GM19455 (cell line): ENCODE measurements around the gene VGF.
A peak's percentile ranks its signal among the peaks of the same experiment; 100 is the strongest.

Source experiments
- ATAC-seq: cut with Tn5 transposase; IDR thresholded peaks from one replicate; pipeline ENCODE4 v1.9.1; 2021; ENCODE audit not compliant: unreplicated experiment

VGF gene

DNA sequence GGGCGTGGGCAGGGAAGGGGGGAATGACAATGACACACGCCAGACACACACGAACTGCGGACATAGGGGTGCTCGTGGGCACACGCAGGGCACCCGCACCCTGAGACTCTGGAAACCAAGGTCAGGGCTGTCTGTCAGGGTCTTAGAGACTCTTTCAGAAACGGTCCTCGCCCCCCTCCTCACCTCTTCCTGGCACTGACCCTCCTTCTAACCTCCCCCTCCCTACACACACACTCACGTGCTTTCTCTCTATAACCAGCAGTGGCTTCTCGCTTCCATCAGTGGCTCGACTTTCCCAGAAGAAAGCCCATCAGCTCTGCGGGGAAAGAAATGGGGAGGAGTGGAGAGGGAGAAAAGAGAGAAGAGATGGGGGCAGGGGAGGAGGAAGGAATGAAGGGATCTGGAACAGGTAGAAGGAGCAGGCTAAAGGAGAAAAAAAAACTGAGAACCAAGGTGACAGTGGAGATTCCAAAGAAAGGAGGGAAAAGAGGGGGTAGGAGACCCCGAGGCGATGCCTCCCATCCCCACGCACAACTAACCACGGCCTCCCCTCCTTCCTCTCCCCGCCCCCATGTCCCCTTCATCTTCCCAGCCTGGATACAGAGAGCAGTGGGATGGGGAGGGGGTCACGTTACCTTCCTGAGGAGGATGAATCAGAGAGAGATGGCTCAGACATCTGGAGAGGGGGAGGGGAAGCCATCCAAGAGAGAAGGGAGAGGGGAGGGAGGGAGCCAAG is 1.7 kb upstream of the VGF start:
- ATAC-seq, result no peak

GRCh38 chr7:101166648-101166908 is 1.2 kb upstream of the VGF start:
- ATAC-seq, result no peak

DNA sequence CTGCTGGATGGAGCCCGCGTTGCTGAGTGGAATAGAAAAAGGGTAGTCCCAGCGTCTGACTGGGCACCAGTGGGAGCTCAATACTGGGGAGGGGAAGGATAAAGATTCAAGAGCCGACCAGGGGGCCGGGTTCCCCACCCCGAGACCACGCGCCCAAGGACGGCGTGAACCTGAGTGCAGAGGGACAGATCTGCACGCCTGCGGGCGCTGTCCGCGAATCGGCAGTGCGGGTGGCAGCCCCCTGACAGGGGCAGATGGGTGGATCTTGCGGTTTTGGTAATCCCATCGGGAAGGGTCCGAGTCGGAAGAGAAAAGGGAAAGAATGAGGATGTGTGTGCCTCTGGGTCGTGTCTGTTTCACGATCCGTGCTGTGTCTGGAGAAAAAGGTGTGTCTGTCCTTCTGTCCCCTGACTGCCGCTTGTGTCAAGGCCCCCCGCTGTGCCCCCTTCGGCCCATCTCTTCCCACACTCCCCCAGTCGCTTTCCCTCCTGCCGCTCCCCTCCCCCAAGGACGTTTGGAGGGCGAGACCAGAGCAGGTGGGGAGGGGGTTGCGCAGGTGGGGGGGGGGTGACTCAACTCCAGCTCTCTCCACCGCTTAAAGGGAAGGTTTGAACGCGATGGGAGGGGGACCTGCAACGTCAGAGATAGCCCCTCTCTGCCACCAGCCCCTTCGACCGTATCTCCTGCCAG is 734 bp upstream of the VGF start:
- ATAC-seq, result no peak

DNA sequence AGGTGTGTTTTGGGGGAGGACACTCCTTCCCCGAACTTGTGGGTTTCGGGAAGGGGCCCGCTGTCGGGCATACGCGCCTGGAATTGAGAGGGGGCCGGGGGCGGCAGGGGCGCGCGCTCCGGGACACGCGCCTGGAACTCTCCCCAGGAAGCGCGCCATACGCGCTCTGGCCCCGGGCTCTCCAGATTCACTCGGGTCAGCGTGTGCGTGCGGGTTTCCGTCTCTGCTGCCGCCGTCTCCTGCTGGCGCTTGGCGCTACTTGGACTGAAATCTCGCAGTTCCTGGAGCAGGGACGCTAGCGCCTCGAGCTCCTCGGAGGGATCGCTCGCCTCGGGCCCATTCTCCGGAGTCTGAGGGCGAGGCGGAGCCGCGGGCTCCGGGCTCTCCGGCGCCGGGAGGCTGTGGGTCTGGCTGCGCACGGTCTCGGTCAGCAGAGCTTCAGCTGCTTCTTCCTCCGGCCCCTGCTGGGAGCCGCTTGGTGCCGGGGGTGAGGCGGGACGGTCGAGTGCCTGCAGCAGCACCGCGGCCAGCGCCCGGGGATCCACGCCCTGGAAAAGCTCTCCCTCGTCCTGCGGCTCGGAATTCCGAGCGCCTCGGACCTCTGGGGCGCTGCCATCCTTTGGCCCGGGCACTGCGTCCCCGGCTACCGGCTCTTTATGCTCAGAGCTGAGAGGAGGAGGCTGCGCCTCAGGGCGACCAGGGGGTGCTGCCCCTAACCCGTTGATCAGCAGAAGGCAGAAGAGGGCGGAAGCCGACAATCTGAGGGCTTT is 1.1 kb downstream of the VGF start:
- ATAC-seq, result no peak

GRCh38 chr7:101163279-101164070 is 1.9 kb downstream of the VGF start:
- no peak for ATAC-seq

GRCh38 chr7:101162551-101163278 is 2.7 kb downstream of the VGF start:
- no peak for ATAC-seq

- ATAC-seq, result no peak
Measured at GRCh38 chr7:101161692-101162471, 3.5 kb downstream of the VGF start.

DNA sequence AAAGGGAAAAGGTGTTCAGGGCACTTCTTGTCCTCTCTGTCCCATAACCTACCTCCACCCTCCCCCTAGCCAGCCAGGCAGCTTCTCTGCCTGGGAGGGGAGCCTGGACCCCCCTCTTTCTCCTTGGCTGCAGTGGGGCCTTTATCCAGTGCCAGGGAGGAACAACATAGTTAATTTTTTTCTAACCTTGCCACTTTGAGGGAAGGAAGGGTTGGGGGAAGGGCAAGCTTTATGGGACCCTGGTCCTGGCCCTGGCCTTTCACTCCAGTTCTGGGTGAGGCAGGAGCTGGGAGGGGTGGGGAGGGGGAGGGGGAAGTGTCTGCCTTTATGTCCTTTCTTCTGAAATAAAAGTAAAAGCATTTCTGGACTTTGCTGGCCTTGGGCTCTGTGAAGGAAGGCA is 4.5 kb downstream of the VGF start:
- ATAC-seq, result no peak

GRCh38 chr7:101159696-101160674 is 5.4 kb downstream of the VGF start:
- no peak for ATAC-seq

- ATAC-seq, result no peak
Measured at GRCh38 chr7:101156866-101157589, 8.3 kb downstream of the VGF start.

- ATAC-seq, result no peak
Measured at GRCh38 chr7:101156277-101156676, 9.1 kb downstream of the VGF start.

- ATAC-seq, result no peak
Measured at GRCh38 chr7:101155303-101155702, 10.1 kb downstream of the VGF start.

GRCh38 chr7:101154693-101155102 is 10.7 kb downstream of the VGF start:
- ATAC-seq, result peak; percentile 21

DNA sequence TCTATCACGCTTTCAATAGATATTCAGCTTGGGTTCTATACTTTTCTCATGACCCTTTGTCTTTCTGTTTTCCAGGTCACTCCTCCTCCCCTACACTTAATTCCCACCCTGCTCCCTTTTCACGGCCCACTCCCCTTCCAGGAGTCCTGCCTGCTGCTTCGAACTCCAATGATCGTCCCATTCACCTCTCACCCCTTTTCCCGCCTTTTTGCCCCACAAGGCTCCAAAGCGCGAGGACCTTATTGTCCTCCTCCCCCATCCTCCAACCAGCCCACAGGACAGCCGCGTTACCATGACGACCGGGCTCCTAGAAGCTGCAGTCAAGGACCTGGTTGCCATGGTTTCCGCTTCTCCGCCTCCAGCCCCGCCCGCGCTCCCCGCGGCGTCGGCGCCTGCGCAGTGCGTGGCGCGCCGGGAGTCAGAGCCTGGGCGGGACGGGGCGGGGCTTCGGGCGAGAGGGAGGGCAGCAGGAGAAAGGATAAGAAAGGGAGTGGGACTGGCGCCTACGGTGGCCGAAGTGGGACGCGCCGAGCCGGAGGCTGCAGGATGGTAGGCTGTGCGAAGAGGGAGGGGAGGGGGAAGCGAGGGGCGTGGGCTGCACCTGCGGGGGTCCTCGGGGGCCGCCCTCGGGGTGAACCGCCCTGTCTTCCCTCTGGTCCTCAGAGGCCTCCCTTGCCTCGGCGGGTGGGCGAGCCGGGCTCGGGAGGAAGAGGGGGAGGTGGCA is 11.2 kb downstream of the VGF start, which contains the start of gene AP1S1:
TSS of gene AP1S1 (plus strand) at position 508 of the 724 bp plus-strand sequence. CDS start at position 547, 39 bp downstream.
- ATAC-seq, result peak; percentile 79

DNA sequence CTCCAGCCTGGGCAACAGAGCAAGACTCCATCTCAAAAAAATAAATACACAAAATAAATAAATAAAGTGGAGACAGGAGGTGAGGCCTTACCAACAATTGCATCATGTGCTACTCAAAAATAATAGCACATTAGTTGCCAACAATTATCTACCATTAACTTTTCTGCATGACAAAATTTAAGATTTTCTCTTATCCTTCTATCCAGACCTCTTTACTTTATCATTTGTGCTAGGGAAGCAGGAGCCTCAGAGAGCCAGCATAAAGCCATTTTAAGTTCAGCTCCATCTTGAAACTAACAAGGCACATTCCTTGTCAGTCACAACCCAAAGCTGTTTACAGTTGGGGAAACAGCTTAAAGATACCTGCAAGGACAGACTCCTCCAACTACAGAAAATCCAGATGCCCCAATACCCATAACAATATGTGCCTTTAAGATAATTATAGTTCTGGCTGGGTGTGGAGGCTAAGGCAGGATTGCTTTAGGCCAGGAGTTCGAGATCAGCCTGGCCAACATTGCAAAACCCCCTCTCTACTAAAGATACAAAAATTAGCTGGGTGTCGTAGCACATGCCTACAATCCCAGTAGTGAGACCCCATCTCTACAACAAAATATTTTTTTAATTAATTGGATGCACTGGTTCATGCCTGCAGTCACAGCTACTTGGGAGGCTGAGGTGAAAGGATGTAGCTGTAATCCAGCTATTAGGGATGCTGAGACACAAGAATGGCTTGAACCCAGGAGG is 13.3 kb downstream of the VGF start:
- no peak for ATAC-seq

- ATAC-seq, result no peak
Measured at GRCh38 chr7:101140746-101141382, 24.5 kb downstream of the VGF start.
